ENCODE measurements around the gene ARRB1. TPM values are rescaled to one million over a fixed set of nuclear protein-coding genes. Genes with fewer than 3 reads are reported as not detected.

The ARRB1 gene
- total RNA-seq, 1 donor from 2014 or later = 16.6 TPM

GRCh38 chr11:75328426-75329277, 22.8 kb downstream of the ARRB1 start:
- peak; percentile 93 for DNase-seq (ENCODE audit: low spot score)
- Mint-ChIP-seq H3K36me3 (ENCODE audit: low read depth) (peaks cover 2% of the 10 kb centered on the region), H3K4me1 (ENCODE audit: low read depth) (peaks cover 48% of the 10 kb centered on the region), H3K27me3 (ENCODE audit: low read depth) (no peaks in the 10 kb centered on the region), H3K4me3 (ENCODE audit: unreplicated experiment) (no peak overlapping the region), H3K9me3 (ENCODE audit: low read depth) (no peaks in the 10 kb centered on the region), H3K27ac (ENCODE audit: unreplicated experiment) (peak overlapping the region; percentile 72)
- peak; percentile 87 for TF ChIP-seq CTCF (IDR thresholded peaks at IDR 0.05)

GRCh38 chr11:75326439-75326810, 25.0 kb downstream of the ARRB1 start:
- Mint-ChIP-seq H3K4me1 (ENCODE audit: low read depth) (peaks cover 48% of the 10 kb centered on the region), H3K4me3 (ENCODE audit: unreplicated experiment) (no peak overlapping the region), H3K27me3 (ENCODE audit: low read depth) (no peaks in the 10 kb centered on the region), H3K36me3 (ENCODE audit: low read depth) (peaks cover 1% of the 10 kb centered on the region), H3K9me3 (ENCODE audit: low read depth) (no peaks in the 10 kb centered on the region), H3K27ac (ENCODE audit: unreplicated experiment) (peak overlapping the region; percentile 91)
- no peak for TF ChIP-seq CTCF (IDR thresholded peaks at IDR 0.05)
- no peak for DNase-seq (ENCODE audit: low spot score)

DNA sequence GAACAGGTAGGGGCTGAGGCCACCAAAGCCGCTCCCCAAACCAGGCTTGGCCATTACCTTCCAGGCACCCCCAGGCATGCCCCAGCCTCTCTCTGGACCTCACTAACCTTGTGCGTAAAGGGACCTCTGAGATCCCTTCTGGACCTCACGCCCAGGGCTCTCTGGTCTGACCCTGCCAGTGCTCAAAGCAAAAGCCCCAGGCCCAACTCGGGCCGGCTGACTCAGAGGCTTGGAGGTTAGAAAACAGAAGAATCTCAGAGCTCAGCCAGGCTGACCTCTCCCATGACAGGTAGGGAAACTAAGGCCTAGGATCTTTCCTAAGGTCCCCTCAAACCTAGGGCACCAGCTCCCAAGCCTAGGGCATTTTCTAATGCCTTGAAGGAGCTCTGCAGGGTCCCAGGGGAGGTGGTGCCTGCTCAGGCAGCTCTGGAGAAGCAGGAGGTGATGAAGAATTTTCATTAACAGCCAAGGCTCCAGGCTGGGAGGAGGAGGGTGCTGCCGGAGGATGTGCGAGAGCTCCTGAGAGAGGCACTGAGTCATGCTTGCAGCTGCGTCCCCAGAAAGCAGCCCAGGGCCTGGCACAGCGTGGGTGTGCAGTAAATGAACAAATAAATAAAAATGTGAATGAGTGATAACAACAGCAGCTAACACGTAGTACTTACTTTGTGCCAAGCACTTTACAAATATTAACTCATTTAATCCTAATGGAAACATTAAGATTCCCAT, 25.6 kb downstream of the ARRB1 start:
- peaks cover 48% of the 10 kb centered on the region for H3K4me1 Mint-ChIP-seq (ENCODE audit: low read depth)
- H3K27me3 Mint-ChIP-seq (ENCODE audit: low read depth) = no peaks in the 10 kb centered on the region
- H3K4me3 Mint-ChIP-seq (ENCODE audit: unreplicated experiment) = no peak overlapping the region
- H3K27ac Mint-ChIP-seq (ENCODE audit: unreplicated experiment) = peak overlapping the region; percentile 91
- no peak for TF ChIP-seq CTCF (IDR thresholded peaks at IDR 0.05)
- DNase-seq (ENCODE audit: low spot score) = no peak
- H3K36me3 Mint-ChIP-seq (ENCODE audit: low read depth) = peaks cover 1% of the 10 kb centered on the region
- no peaks in the 10 kb centered on the region for H3K9me3 Mint-ChIP-seq (ENCODE audit: low read depth)

DNA sequence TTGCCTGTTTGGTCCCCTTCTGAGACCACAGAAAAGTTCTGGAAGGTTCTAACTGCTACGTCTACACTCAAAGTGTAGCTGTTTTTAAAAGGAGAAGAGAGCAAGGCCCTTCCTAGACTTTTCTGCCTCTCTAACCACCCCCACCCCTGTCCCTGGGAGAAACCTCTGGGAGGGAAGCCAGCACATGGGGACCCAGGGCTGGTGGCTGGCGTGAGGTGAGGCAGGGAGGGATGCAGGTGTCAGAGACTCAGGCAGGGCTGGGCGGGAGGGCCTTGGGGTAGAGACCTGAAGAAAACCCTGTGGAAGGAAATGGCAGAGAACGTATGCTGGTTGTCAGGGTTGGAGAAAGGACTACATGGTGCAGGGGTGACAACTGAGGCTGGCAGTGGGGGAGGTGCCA, 26.7 kb downstream of the ARRB1 start:
- Mint-ChIP-seq H3K27me3 (ENCODE audit: low read depth) (no peaks in the 10 kb centered on the region), H3K4me1 (ENCODE audit: low read depth) (peaks cover 49% of the 10 kb centered on the region), H3K27ac (ENCODE audit: unreplicated experiment) (peak overlapping the region; percentile 29), H3K9me3 (ENCODE audit: low read depth) (no peaks in the 10 kb centered on the region), H3K36me3 (ENCODE audit: low read depth) (peaks cover 1% of the 10 kb centered on the region), H3K4me3 (ENCODE audit: unreplicated experiment) (no peak overlapping the region)
- DNase-seq (ENCODE audit: low spot score) = no peak
- TF ChIP-seq CTCF (IDR thresholded peaks at IDR 0.05) = no peak

GRCh38 chr11:75324189-75324588, 27.3 kb downstream of the ARRB1 start:
- TF ChIP-seq CTCF (IDR thresholded peaks at IDR 0.05) = no peak
- peaks cover 48% of the 10 kb centered on the region for H3K4me1 Mint-ChIP-seq (ENCODE audit: low read depth)
- no peak for DNase-seq (ENCODE audit: low spot score)
- H3K27me3 Mint-ChIP-seq (ENCODE audit: low read depth) = no peaks in the 10 kb centered on the region
- H3K4me3 Mint-ChIP-seq (ENCODE audit: unreplicated experiment) = no peak overlapping the region
- H3K36me3 Mint-ChIP-seq (ENCODE audit: low read depth) = peaks cover 1% of the 10 kb centered on the region
- no peaks in the 10 kb centered on the region for H3K9me3 Mint-ChIP-seq (ENCODE audit: low read depth)
- H3K27ac Mint-ChIP-seq (ENCODE audit: unreplicated experiment) = no peak overlapping the region
